ENCODE measurements around the gene VAMP8.
"Not testable (repeated sequence)": the region's sequence is repeated elsewhere in the genome, so short reads cannot be mapped to it uniquely, and the experiment has no call there.

The VAMP8 gene

GRCh38 chr2:85547859-85548607 lies 29.4 kb upstream of the VAMP8 start:
- DNase-seq, result no peak

GRCh38 chr2:85548608-85548900 lies 28.8 kb upstream of the VAMP8 start:
- no peak for DNase-seq

- no peak for DNase-seq
Observed at GRCh38 chr2:85549095-85549494, 28.3 kb upstream of the VAMP8 start.

GRCh38 chr2:85549826-85550225 lies 27.6 kb upstream of the VAMP8 start:
- no peak for DNase-seq

GRCh38 chr2:85550486-85550885 lies 26.9 kb upstream of the VAMP8 start:
- no peak for DNase-seq

DNA sequence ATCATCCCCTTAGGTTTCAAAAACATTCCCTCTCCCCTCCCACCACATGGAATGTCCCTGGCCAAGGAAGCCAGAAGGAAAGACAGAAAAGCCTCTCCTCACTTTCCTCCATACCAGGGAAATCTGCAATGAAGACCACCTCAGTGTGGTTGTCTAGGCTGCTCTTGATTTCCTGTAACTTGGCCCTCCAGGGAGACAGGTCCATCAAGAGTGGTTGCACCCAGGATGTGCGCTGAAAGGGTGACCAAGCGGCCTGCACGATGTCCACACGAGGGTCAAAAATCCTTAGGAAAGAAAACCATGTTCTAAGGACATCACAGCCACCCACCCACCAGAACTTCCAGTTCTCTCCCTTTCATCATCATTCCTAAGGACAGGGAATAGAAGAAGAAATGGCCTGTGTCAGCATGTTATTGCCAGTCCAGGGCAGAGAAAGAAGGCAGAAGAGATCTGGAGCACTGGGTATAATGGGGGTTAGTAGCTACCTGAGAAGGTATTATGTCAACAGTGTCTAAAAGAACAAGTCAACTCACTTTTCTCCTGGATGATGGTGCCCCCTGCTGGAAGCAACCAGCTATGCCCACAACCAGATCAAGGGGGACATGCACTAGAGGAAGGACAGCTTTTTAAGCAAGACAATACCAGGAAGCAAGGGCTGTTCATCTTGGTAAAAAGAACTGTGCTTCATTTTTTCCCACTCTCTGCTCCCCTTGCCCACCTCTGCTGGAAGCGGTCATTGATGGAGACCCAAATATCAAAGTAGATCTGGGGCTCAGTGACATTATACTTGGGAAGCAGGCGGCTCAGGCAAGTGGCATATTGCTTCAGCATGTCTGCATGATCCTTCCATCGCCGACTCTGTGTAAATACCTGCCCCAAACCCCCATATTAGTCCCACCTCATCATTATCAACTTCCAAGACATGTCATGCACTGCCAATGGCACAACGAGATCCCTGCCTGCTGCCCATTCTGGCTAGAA lies 25.4 kb upstream of the VAMP8 start:
- DNase-seq, result peak; percentile 84

DNA sequence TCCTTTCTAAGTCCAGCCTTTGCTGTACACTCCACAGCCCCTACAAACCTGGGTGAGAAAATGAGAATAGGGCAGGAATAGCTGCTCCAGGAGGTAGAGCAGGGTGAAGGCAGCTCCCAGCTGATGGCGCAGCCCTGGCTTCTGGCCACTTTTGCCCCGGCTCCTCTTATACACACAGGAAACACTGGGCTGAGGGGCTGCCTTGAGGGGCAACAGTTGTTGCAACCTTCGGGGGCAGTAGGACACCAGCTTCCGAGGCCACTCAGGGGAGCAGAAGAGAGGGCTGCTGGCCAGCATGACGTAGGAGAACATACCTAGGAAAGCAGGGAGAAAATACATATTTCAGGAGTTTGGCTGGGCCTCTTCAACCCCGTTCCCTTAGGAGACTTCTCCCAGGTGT lies 24.2 kb upstream of the VAMP8 start:
- no peak for DNase-seq

- no peak for DNase-seq
Observed at GRCh38 chr2:85554980-85555612, 22.3 kb upstream of the VAMP8 start.

GRCh38 chr2:85557130-85557529 lies 20.3 kb upstream of the VAMP8 start:
- no peak for DNase-seq

DNA sequence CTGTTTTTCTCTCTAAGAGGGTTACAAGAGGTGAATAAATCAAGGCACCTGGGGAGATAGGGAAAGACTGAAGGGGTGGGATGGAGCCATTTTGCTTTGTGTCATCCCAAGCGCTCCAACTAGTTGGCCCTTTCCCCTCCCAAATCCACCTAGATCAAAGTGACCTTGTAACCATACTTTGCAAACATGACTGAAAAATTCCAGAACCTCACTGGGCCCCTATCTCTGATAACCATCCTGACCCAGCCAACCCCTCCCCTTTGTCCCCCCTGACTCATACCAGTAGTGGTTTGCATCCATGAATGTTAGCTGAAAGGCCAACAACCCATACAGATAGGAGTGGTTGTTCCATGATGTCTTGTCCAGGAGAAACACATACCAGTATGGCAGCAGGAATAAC lies 19.2 kb upstream of the VAMP8 start:
- no peak for DNase-seq

DNA sequence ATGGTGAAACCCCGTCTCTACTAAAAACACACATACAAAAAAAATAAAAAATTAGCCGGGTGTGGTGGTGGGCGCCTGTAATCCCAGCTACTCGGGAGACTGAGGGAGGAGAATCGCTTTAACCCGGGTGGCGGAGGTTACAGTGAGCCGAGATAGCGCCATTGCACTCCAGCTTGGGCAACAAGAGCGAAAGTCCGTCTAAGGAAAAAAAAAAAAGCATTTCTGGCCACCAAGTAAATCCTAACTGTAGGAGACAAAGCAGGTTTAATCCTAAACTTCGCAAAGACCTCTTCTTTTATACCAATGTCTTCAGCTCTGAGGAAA lies 17.0 kb upstream of the VAMP8 start:
- not testable (repeated sequence) for DNase-seq

DNA sequence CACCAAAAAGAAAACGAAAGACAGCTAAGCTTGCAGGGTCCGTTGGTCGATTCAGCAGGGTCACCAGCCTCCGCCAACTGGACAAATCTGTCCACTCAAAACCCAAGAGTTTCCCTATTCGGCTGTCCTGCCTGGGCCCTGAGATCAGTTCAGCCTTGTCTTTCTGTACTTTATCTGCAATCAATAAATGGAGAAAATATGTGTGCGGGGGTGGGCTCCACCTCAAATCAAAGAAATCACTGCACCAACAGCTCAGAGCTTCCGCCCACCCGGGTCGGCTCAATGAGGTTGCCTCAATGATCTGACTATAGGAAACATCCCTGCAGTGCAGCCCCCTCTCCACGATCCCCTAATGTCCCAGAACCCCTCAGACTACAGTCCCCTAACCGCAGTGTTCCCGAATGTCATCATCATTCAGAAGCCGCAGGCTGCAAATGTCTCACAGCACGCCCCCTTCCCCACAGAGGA lies 16.5 kb upstream of the VAMP8 start:
- no peak for DNase-seq

- DNase-seq, result peak; percentile 86
Observed at GRCh38 chr2:85561280-85562212, 15.8 kb upstream of the VAMP8 start, which contains the start of gene GGCX. Gene GGCX, minus strand, starts transcription at chr2:85561493. Its CDS starts 65 bp downstream, at chr2:85561428.

DNA sequence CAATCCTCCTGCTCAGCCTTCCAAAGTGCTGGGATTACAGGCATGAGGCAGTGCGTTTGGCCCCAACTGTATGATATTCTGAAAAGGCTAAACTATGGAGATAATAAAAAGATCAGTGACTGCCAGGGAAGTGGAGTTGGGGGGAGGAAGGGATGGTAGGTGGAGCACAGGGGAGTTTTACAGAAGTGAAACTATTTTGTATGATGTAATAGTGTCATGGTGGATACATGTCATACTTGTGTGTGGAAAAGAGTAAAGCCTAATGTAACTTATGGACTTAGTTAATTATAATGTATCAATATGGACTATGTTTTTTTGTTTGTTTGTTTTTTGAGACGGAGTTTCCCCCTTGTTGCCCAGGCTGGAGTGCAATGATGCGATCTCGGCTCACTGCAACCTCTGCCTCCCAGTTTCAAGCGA lies 13.2 kb upstream of the VAMP8 start:
- DNase-seq, result no peak

DNA sequence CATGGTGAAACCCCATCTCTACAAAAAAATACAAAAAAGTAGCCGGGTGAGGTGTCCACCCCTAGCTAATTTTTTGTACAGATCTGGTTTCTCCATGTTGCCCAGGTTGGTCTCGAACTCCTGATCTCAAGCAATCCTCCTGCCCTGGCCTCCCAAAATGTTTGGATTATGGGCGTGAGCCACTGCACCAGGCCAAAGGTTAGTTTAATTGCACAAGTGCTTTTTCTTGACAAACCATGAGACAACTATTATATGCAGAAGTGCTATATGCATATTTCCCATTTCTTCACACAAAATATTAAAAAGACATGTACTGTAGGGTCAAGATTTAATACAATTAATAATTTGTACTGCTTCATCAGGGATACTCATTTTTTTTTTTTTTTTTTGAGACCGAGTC lies 11.1 kb upstream of the VAMP8 start:
- no peak for DNase-seq

DNA sequence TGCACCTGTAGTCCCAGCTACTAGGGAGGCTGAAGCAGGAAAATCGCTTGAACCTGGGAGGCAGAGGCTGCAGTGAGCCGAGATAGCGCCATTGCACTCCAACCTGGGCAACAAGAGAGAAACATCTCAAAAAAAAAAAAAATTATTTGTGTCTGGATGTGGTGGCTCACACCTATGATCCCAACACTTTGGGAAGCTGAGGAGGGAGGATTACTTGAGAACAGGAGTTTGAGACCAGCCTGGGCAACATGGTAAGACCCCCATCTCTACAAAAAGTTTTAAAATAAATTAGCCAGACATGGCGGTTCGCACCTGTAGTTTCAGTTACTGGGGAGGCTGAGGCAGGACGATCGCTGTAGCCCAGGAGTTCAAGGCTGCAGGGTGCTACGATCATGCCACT lies 1.6 kb upstream of the VAMP8 start:
- DNase-seq, result no peak

DNA sequence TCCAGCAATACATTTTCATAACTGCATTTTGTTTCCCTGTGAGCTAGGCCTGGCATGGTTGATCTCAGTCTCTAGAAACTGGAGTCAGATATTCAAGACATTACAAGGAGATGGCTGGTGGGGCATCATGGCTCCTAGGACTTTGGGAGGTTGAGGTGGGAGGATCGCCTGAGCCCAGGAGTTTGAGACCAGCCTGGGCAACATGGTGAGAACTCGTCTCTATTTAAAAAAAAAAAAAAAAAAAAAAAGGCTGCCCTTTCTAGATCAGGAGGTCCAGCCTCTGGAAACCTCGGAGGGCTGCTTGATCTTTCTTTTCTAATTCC lies 362 bp upstream of the VAMP8 start:
- no peak for DNase-seq

DNA sequence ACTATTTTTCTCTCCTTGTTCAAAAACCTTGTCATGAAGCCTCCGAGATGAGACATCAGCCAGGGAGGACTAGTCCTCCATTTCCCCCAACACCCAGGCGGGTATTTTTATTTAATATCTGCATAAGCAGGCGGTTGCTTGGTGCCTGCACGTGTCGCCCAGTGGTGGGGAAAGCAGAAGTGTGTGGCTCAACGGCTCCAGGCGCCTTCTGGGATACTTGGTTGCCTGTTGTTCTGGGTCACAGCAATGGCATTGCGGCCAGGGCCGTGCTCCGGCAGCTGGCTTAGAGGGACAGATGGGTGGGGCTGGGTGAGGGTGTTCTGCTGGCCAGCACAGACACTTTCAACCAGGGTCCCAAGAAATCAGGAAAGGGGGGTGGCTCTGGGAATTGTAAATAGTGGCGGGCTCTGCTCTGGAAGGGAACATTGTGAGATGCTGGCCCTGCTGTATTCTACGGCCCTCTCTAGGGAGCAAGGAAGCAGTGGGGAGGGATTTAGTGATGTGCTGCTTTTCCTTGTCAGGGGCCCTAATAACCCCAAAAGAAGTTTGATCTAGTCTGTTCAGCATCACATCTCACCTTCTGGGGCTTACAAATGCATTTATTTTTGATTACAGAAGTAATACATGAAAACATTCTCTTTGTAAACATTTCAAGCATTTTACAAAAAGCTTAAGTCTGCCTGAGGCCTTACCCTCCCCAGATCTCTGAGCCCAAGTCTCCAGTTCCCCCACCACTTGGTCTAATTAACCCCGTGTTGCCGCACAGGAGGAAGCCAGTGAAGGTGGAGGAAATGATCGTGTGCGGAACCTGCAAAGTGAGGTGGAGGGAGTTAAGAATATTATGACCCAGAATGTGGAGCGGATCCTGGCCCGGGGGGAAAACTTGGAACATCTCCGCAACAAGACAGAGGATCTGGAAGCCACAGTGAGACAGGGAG lies 1.1 kb downstream of the VAMP8 start:
- DNase-seq, result no peak

DNA sequence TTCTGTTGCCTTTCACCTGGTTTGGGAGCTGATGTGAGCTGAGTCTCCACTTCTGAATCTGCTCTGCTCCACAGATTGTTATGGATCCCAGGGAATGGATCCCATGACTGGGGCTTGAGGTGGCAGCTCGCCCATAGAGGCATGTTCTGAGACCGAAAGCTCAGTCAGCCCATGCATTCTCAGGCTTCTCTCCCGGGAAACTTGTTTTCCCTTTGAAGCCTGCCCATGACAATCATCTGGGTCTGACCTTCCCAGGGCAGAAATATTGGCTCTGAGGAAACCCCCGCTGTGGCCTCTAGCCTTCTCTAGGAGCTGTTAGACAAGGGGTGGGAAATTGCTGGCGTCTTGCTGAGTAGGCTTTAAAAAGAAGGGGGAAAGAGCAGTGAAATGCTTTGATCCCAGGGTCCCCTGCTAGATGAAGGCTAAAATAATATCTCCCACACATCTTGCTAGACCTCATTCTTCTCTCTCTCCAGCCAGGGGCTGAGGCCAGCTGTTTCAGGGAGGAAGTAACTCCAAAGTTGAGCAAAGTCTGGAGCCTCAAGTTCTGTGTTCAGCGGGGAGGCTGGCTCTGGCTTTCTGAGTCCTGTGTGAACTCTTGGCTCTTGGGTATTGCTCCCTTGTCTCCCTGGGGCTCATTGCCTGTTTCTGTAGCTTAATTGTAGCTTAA lies 2.0 kb downstream of the VAMP8 start:
- no peak for DNase-seq

DNA sequence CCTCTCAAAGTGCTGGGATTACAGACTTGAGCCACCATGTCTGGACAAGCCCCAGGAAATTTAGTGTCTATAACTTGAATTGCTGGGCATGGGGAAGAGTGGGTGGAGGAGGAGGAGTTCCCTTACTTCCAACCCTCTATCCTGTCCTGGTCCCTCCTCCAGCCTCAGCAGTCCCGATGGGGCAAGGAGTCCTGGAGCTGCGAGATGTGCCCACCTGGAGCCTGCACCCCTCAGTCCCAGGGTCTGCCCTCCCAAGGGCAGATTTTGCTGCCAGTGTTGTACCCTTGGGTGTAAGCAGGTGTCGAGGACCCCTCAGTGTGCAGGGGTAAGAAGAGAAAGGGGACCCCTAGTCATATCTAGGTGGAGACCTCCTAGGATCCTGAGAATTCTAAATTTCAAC lies 2.8 kb downstream of the VAMP8 start:
- no peak for DNase-seq

GRCh38 chr2:85582492-85582891 lies 5.1 kb downstream of the VAMP8 start:
- DNase-seq, result no peak
